ENCODE data around the gene ADAP1.
A peak's percentile ranks its signal among the peaks of the same experiment; 100 is the strongest.

ADAP1 gene

DNA sequence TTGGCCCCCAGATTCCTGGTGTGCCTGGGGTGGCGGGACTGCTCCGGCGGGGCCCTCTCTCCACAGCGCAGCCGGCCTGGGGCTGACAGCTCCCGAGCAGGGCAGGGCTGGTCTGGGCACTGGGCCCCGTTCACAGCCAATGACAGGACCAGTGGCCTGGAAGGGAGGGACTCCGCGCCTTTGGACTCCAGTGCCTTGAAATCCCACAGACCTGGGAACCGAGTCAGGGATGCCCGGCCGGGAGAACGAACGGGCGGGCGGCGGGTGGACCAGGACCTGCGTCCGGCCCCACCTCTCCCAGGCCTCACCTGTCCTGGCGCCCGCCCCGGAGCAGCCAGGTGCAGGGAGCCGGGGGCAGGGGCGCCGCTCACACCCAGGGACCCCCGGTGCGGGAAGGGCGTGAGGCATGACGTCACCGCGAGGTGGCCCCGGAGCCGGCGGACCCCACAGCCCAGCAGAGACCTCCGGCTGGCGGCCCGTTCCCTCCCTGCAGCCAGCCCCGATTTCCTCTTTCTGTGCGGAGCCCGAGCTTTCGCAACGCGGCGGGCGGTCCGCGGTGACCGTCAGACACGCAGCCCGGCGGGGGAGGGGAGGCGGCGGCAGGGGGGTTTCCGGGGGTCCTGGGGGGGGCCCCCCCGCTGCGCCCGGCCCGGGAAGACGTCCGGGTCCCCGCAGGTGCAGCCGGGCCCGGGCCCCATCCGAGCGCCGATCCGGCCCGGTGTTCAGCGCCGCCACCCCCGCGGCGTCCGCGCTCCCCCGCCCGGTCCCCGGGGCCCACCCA lies 743 bp downstream of the ADAP1 start (continued):
- TF ChIP-seq, protein P1, sequence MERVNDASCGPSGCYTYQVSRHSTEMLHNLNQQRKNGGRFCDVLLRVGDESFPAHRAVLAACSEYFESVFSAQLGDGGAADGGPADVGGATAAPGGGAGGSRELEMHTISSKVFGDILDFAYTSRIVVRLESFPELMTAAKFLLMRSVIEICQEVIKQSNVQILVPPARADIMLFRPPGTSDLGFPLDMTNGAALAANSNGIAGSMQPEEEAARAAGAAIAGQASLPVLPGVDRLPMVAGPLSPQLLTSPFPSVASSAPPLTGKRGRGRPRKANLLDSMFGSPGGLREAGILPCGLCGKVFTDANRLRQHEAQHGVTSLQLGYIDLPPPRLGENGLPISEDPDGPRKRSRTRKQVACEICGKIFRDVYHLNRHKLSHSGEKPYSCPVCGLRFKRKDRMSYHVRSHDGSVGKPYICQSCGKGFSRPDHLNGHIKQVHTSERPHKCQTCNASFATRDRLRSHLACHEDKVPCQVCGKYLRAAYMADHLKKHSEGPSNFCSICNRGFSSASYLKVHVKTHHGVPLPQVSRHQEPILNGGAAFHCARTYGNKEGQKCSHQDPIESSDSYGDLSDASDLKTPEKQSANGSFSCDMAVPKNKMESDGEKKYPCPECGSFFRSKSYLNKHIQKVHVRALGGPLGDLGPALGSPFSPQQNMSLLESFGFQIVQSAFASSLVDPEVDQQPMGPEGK (tag by site-specific recombination; IDR thresholded peaks at IDR 0.05): peak; percentile 49
- TF ChIP-seq, protein P2, sequence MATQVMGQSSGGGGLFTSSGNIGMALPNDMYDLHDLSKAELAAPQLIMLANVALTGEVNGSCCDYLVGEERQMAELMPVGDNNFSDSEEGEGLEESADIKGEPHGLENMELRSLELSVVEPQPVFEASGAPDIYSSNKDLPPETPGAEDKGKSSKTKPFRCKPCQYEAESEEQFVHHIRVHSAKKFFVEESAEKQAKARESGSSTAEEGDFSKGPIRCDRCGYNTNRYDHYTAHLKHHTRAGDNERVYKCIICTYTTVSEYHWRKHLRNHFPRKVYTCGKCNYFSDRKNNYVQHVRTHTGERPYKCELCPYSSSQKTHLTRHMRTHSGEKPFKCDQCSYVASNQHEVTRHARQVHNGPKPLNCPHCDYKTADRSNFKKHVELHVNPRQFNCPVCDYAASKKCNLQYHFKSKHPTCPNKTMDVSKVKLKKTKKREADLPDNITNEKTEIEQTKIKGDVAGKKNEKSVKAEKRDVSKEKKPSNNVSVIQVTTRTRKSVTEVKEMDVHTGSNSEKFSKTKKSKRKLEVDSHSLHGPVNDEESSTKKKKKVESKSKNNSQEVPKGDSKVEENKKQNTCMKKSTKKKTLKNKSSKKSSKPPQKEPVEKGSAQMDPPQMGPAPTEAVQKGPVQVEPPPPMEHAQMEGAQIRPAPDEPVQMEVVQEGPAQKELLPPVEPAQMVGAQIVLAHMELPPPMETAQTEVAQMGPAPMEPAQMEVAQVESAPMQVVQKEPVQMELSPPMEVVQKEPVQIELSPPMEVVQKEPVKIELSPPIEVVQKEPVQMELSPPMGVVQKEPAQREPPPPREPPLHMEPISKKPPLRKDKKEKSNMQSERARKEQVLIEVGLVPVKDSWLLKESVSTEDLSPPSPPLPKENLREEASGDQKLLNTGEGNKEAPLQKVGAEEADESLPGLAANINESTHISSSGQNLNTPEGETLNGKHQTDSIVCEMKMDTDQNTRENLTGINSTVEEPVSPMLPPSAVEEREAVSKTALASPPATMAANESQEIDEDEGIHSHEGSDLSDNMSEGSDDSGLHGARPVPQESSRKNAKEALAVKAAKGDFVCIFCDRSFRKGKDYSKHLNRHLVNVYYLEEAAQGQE (tag by site-specific recombination; IDR thresholded peaks at IDR 0.05): no peak
- TF ChIP-seq ZNF202 (tag by site-specific recombination; IDR thresholded peaks at IDR 0.05; ENCODE audit: borderline replicate concordance) (no peak), ZIC2 (tag by site-specific recombination; IDR thresholded peaks at IDR 0.05) (peak; percentile 25), ZNF514 (tag by site-specific recombination; IDR thresholded peaks at IDR 0.05) (no peak), PRDM1 (tag by site-specific recombination; IDR thresholded peaks at IDR 0.05) (no peak), ZNF785 (tag by site-specific recombination; IDR thresholded peaks at IDR 0.05) (no peak), GLI4 (tag by site-specific recombination; IDR thresholded peaks at IDR 0.05) (no peak), KLF1 (tag by site-specific recombination; IDR thresholded peaks at IDR 0.05) (0 out of 2 replicates have a peak, but pooled peaks have one; percentile 24), REPIN1 (tag by site-specific recombination; IDR thresholded peaks at IDR 0.05; ENCODE audit: low read depth) (no peak), ZNF324 (tag by site-specific recombination; IDR thresholded peaks at IDR 0.05) (no peak), ZNF274 (IDR thresholded peaks at IDR 0.05; ENCODE audit: low read length) (no peak), ZNF274 (tag by site-specific recombination; IDR thresholded peaks at IDR 0.05; ENCODE audit: borderline replicate concordance) (no peak), SCRT1 (tag by site-specific recombination; IDR thresholded peaks at IDR 0.05; ENCODE audit: borderline replicate concordance) (no peak), ZNF423 (tag by site-specific recombination; IDR thresholded peaks at IDR 0.05) (peak; percentile 38; the same call in 1 of the 2 replicates), MZF1 (tag by site-specific recombination; IDR thresholded peaks at IDR 0.05; ENCODE audit: borderline replicate concordance) (no peak)
- TF ChIP-seq, protein P3, sequence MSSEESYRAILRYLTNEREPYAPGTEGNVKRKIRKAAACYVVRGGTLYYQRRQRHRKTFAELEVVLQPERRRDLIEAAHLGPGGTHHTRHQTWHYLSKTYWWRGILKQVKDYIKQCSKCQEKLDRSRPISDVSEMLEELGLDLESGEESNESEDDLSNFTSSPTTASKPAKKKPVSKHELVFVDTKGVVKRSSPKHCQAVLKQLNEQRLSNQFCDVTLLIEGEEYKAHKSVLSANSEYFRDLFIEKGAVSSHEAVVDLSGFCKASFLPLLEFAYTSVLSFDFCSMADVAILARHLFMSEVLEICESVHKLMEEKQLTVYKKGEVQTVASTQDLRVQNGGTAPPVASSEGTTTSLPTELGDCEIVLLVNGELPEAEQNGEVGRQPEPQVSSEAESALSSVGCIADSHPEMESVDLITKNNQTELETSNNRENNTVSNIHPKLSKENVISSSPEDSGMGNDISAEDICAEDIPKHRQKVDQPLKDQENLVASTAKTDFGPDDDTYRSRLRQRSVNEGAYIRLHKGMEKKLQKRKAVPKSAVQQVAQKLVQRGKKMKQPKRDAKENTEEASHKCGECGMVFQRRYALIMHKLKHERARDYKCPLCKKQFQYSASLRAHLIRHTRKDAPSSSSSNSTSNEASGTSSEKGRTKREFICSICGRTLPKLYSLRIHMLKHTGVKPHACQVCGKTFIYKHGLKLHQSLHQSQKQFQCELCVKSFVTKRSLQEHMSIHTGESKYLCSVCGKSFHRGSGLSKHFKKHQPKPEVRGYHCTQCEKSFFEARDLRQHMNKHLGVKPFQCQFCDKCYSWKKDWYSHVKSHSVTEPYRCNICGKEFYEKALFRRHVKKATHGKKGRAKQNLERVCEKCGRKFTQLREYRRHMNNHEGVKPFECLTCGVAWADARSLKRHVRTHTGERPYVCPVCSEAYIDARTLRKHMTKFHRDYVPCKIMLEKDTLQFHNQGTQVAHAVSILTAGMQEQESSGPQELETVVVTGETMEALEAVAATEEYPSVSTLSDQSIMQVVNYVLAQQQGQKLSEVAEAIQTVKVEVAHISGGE (tag by site-specific recombination; conservative IDR thresholded peaks at IDR 0.05; ENCODE audit: low read depth): no peak
- TF ChIP-seq, protein P4, sequence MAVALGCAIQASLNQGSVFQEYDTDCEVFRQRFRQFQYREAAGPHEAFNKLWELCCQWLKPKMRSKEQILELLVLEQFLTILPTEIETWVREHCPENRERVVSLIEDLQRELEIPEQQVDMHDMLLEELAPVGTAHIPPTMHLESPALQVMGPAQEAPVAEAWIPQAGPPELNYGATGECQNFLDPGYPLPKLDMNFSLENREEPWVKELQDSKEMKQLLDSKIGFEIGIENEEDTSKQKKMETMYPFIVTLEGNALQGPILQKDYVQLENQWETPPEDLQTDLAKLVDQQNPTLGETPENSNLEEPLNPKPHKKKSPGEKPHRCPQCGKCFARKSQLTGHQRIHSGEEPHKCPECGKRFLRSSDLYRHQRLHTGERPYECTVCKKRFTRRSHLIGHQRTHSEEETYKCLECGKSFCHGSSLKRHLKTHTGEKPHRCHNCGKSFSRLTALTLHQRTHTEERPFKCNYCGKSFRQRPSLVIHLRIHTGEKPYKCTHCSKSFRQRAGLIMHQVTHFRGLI (tag by site-specific recombination; IDR thresholded peaks at IDR 0.05): no peak
- TF ChIP-seq, protein P5, sequence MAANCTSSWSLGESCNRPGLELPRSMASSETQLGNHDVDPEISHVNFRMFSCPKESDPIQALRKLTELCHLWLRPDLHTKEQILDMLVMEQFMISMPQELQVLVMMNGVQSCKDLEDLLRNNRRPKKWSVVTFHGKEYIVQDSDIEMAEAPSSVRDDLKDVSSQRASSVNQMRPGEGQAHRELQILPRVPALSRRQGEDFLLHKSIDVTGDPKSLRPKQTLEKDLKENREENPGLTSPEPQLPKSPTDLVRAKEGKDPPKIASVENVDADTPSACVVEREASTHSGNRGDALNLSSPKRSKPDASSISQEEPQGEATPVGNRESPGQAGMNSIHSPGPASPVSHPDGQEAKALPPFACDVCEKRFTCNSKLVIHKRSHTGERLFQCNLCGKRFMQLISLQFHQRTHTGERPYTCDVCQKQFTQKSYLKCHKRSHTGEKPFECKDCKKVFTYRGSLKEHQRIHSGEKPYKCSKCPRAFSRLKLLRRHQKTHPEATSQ (tag by site-specific recombination; IDR thresholded peaks at IDR 0.05): no peak
- TF ChIP-seq, protein P6, sequence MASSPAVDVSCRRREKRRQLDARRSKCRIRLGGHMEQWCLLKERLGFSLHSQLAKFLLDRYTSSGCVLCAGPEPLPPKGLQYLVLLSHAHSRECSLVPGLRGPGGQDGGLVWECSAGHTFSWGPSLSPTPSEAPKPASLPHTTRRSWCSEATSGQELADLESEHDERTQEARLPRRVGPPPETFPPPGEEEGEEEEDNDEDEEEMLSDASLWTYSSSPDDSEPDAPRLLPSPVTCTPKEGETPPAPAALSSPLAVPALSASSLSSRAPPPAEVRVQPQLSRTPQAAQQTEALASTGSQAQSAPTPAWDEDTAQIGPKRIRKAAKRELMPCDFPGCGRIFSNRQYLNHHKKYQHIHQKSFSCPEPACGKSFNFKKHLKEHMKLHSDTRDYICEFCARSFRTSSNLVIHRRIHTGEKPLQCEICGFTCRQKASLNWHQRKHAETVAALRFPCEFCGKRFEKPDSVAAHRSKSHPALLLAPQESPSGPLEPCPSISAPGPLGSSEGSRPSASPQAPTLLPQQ (tag by site-specific recombination; IDR thresholded peaks at IDR 0.05): 0 out of 2 replicates have a peak, but pooled peaks have one; percentile 53
- TF ChIP-seq, protein P7, sequence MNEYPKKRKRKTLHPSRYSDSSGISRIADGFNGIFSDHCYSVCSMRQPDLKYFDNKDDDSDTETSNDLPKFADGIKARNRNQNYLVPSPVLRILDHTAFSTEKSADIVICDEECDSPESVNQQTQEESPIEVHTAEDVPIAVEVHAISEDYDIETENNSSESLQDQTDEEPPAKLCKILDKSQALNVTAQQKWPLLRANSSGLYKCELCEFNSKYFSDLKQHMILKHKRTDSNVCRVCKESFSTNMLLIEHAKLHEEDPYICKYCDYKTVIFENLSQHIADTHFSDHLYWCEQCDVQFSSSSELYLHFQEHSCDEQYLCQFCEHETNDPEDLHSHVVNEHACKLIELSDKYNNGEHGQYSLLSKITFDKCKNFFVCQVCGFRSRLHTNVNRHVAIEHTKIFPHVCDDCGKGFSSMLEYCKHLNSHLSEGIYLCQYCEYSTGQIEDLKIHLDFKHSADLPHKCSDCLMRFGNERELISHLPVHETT (tag by site-specific recombination; IDR thresholded peaks at IDR 0.05): no peak
